GM12878 (cell line): ENCODE data around the gene RUFY2. TPM values are rescaled to one million over a fixed set of nuclear protein-coding genes. Genes with fewer than 3 reads are reported as not detected.

ENCODE experiments used
- ATAC-seq: fragments of 200-7000 bp; cut with Tn5 transposase; 3 replicates; pipeline ENCODE4 v1.9.1; 2020; ENCODE audit warnings: mild to moderate bottlenecking, moderate library complexity
- BruUV-seq: library from RNA; stranded (reverse); fragments of 400-500 nt; replicated peaks from 2 replicates; lab custom pipeline; 2021; lab: Mats Ljungman, UMichigan
- CTCF ChIA-PET: fragments of 300-600 bp; sonication (Branson Sonifier 250); formaldehyde crosslinking; extraction: SDS; loops from one replicate; lab custom pipeline; 2021; ENCODE audit warnings: inconsistent platforms; lab: Yijun Ruan, JAX
- POLR2A ChIA-PET: fragments of 350-600 bp; formaldehyde crosslinking; extraction: SDS; loops from one replicate; lab custom pipeline; 2021; ENCODE audit warnings: inconsistent platforms; lab: Charles Lee
- RAD21 ChIA-PET: fragments of 300-600 bp; sonication (Branson Sonifier 250); formaldehyde crosslinking; loops from one replicate; lab custom pipeline; 2023; ENCODE audit warnings: antibody characterized with exemption; ENCODE audit not compliant: unreplicated experiment; lab: Charles Lee
- SMC1A ChIA-PET: fragments of 300-600 bp; sonication (Branson Sonifier 250); formaldehyde crosslinking; loops from one replicate; lab custom pipeline; 2023; ENCODE audit not compliant: unreplicated experiment, uncharacterized antibody; lab: Charles Lee
- DNase-seq: peaks from one replicate; pipeline ENCODE4 v3.0.0-alpha.2; 2011; ENCODE audit warnings: low read depth, low spot score
- FAIRE-seq: peaks from 3 replicates; lab custom pipeline; 2011; peaks lifted over from hg19 to GRCh38; lab: Jason Lieb, UNC
- H2AFZ ChIP-seq: 2 replicates; pipeline ENCODE4 v1.6.0; 2011; ENCODE audit warnings: low read depth, low read length, control low read depth; ENCODE audit not compliant: control insufficient read depth
- H3K27ac ChIP-seq: 2 replicates; pipeline ENCODE4 v1.5.1; 2011; ENCODE audit warnings: control low read depth; ENCODE audit not compliant: control insufficient read depth, insufficient read depth
- H3K27me3 ChIP-seq, 2 experiments: replicated peaks in 1 of 2; 2 replicates each; pipeline versions ENCODE4 v1.6.0 to v1.6.1; 2011; ENCODE audit warnings: low read length in 1 of 2; ENCODE audit not compliant: control insufficient read depth in 2 of 2, insufficient read depth in 2 of 2
- H3K36me3 ChIP-seq, 2 experiments: 2 replicates each; pipeline ENCODE4 v1.5.1; 2011; ENCODE audit warnings: low read length in 1 of 2; ENCODE audit not compliant: control insufficient read depth in 2 of 2, insufficient read depth in 2 of 2
- H3K4me1 ChIP-seq: 2 replicates; pipeline ENCODE4 v1.6.1; 2011; ENCODE audit warnings: mild to moderate bottlenecking, low read length, moderate library complexity, mixed read lengths; ENCODE audit not compliant: control insufficient read depth, insufficient read depth
- H3K4me2 ChIP-seq: 2 replicates; pipeline ENCODE4 v1.6.0; 2011; ENCODE audit warnings: control low read depth; ENCODE audit not compliant: control insufficient read depth, insufficient read depth
- H3K4me3 ChIP-seq: fragments of 200-600 bp; sonication (generic); 2 replicates; pipeline ENCODE4 v1.5.1; 2016
- H3K79me2 ChIP-seq: 2 replicates; pipeline ENCODE4 v1.6.0; 2011; ENCODE audit warnings: low read length; ENCODE audit not compliant: control insufficient read depth, insufficient read depth
- H3K9ac ChIP-seq: 2 replicates; pipeline ENCODE4 v1.8.0; 2011; ENCODE audit warnings: low read length, control low read depth, mixed read lengths; ENCODE audit not compliant: control insufficient read depth, insufficient read depth
- H3K9me3 ChIP-seq: replicated peaks from 3 replicates; pipeline ENCODE4 v1.5.1; 2011; ENCODE audit warnings: mild to moderate bottlenecking, low read length; ENCODE audit not compliant: control insufficient read depth, insufficient read depth
- H4K20me1 ChIP-seq: 2 replicates; pipeline ENCODE4 v1.6.0; 2011; ENCODE audit not compliant: control insufficient read depth, insufficient read depth
- BHLHE40 ChIP-seq, 2 experiments: fragments of 450-650 bp in 1 of 2; IDR thresholded peaks; 2 replicates each; pipeline ENCODE4 v1.6.1; 2011 to 2017; ENCODE audit warnings: low read depth in 2 of 2, borderline replicate concordance in 1 of 2, improper control_type of control experiment in 1 of 2, low read length in 1 of 2, mild to moderate bottlenecking in 1 of 2
- BMI1 ChIP-seq: fragments of 450-650 bp; IDR thresholded peaks from 2 replicates; pipeline ENCODE4 v1.6.1; 2016; ENCODE audit warnings: mild to moderate bottlenecking, moderate library complexity, borderline replicate concordance
- CBX5 ChIP-seq: sonication (generic); IDR thresholded peaks from 2 replicates; pipeline ENCODE4 v1.6.1; 2016; ENCODE audit warnings: low read depth, moderate library complexity, mild to moderate bottlenecking, inconsistent platforms
- EGR1 ChIP-seq, 2 experiments: IDR thresholded peaks; 1 replicate in 1 of 2; 2 replicates in 1 of 2; pipeline ENCODE4 v1.6.1; 2011 to 2012; ENCODE audit warnings: low read depth in 2 of 2, low read length in 2 of 2, borderline replicate concordance in 1 of 2, mild to moderate bottlenecking in 1 of 2, moderate library complexity in 1 of 2
- IKZF1 ChIP-seq: fragments of 450-650 bp; conservative IDR thresholded peaks from 2 replicates; pipeline ENCODE4 v1.6.1; 2017; ENCODE audit warnings: antibody characterized with exemption, mild to moderate bottlenecking
- RCOR1 ChIP-seq: conservative IDR thresholded peaks from 2 replicates; pipeline ENCODE4 v1.6.1; 2012; ENCODE audit warnings: low read depth, low read length, improper control_type of control experiment
- RELA ChIP-seq: fragments of 450-650 bp; IDR thresholded peaks from 2 replicates; pipeline ENCODE4 v1.8.0; 2014; ENCODE audit warnings: borderline replicate concordance; ENCODE audit not compliant: partially characterized antibody
- SRF ChIP-seq, 2 experiments: IDR thresholded peaks; 2 replicates each; pipeline ENCODE4 v1.6.1; 2011; ENCODE audit warnings: low read depth in 2 of 2, low read length in 2 of 2, mild to moderate bottlenecking in 1 of 2, moderate library complexity in 1 of 2
- STAT1 ChIP-seq: fragments of 450-650 bp; conservative IDR thresholded peaks from 2 replicates; pipeline ENCODE4 v1.6.1; 2014; ENCODE audit warnings: antibody characterized with exemption, mild to moderate bottlenecking
- SUPT20H ChIP-seq: IDR thresholded peaks from 2 replicates; pipeline ENCODE4 v1.6.1; 2011; ENCODE audit warnings: low read depth, mild to moderate bottlenecking, low read length, moderate library complexity, borderline replicate concordance; ENCODE audit not compliant: control insufficient read depth
- YBX1 ChIP-seq: fragments of 450-650 bp; IDR thresholded peaks from 2 replicates; pipeline ENCODE4 v1.6.1; 2016; ENCODE audit warnings: antibody characterized with exemption
- ZNF207 ChIP-seq: fragments of 450-650 bp; IDR thresholded peaks from 2 replicates; pipeline ENCODE4 v1.6.1; 2014; ENCODE audit warnings: antibody characterized with exemption, mild to moderate bottlenecking, borderline replicate concordance
- ZNF384 ChIP-seq: IDR thresholded peaks from 2 replicates; pipeline ENCODE4 v1.6.1; 2012; ENCODE audit warnings: low read depth, mild to moderate bottlenecking, low read length, improper control_type of control experiment, borderline replicate concordance
- WGBS: methylation state at CpG from one replicate; pipeline ENCODE4 v1.1.6; 2016; ENCODE audit warnings: low lambda C conversion rate; ENCODE audit not compliant: insufficient replicate concordance, insufficient coverage; ENCODE audit errors: missing lambda C conversion rate; 5-methylcytosine and 5-hydroxymethylcytosine counted together
- in situ Hi-C: fragments of 300-500 bp; cut with MboI; formaldehyde crosslinking; loops from 9 replicates; pipeline ENCODE4 v1.14.3; 2018; ENCODE audit warnings: mixed read lengths
- intact Hi-C: fragments of 100-400 bp; cut with micrococcal nuclease; formaldehyde crosslinking; loops from one replicate; pipeline ENCODE4 v1.14.2; 2022; ENCODE audit not compliant: unreplicated experiment
- polyA plus RNA-seq, 11 experiments: library from polyadenylated mRNA; depleted of rRNA in 4 of 11; unstranded in 6 of 11; stranded (reverse) in 5 of 11; fragments of >200 nt; fragmentation: Nextera tagmentation in 4 of 11; fragmentation: Illumina TruSeq in 1 of 11; extraction: Ambion mirVana in 4 of 11; extraction: Trizol in 1 of 11; gene quantifications; 1 replicate in 1 of 11; 2 replicates in 10 of 11; pipeline versions ENCODE4 v1.2.1 to v1.2.3, GENCODE V29; 2011 to 2016; ENCODE audit warnings: inconsistent platforms in 2 of 11, missing spikeins in 2 of 11, low read depth in 1 of 11
- total RNA-seq, 4 experiments: library from RNA; depleted of rRNA in 3 of 4; stranded (reverse); fragments of >200 nt in 3 of 4; fragmentation: Illumina TruSeq in 1 of 4; extraction: Trizol in 1 of 4; gene quantifications; 2 replicates each; pipeline versions ENCODE4 v1.2.1 to v1.2.3, GENCODE V29; 2013 to 2021
- TF ChIP-seq, protein P1 (sequence below): fragments of 150-350 bp; IDR thresholded peaks from 2 replicates; pipeline ENCODE4 v1.6.1; 2016; ENCODE audit warnings: low read depth, low read length
- TF ChIP-seq, protein P2 (sequence below): IDR thresholded peaks from 2 replicates; pipeline ENCODE4 v1.6.1; 2011; ENCODE audit warnings: low read depth, mild to moderate bottlenecking, low read length, moderate library complexity, borderline replicate concordance; ENCODE audit errors: extremely low read depth
- TF ChIP-seq, protein P3 (sequence below): IDR thresholded peaks from 2 replicates; pipeline ENCODE4 v1.6.1; 2012; ENCODE audit warnings: low read depth, low read length, improper control_type of control experiment

RUFY2 gene
- total and polyA plus RNA-seq, 10 of the 15 experiments (the other 5 are each of a cell fraction or from before 2014, with no cell fraction given): 1.7 to 8.4 (median 5.8) TPM

DNA sequence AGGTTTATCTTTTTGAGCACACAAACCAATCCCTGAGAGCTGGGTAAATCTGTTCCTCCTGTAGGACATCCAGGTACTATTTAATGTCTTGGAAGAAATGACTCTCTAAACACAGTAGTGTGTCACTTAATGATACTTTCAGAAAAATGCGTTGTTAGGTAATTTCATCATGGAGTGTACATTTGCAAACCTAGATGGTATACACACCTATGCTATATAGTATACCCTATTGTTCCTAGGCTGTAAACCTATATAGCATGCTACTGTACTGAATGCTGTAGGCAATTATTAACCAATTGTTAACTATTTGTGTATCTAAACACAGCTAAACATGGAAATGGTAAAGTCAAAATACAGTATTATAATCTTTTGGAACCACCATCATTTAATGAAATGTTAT, 10.1 kb downstream of the RUFY2 start:
- no peak for DNase-seq
- CTCF ChIA-PET: interaction anchor here (1.7 kb wide), 1 partner anchor 9 kb away, joined by 7 read pairs; the partner anchor contains the start of gene RUFY2
- TF ChIP-seq BHLHE40 (IDR thresholded peaks at IDR 0.05; ENCODE audit: borderline replicate concordance in 1 of 2, low read depth in 2 of 2, low read length in 1 of 2) (no peak), SUPT20H (no peak), RELA (no peak), EGR1 (IDR thresholded peaks at IDR 0.05; ENCODE audit: borderline replicate concordance in 1 of 2, low read depth in 2 of 2, low read length in 2 of 2) (no peak), ZNF384 (no peak), YBX1 (no peak), STAT1 (no peak), RCOR1 (no peak), IKZF1 (no peak), ZNF207 (no peak), BMI1 (no peak), CBX5 (no peak), SRF (IDR thresholded peaks at IDR 0.05; ENCODE audit: low read depth in 2 of 2, low read length in 2 of 2) (no peak)
- TF ChIP-seq, protein P1, sequence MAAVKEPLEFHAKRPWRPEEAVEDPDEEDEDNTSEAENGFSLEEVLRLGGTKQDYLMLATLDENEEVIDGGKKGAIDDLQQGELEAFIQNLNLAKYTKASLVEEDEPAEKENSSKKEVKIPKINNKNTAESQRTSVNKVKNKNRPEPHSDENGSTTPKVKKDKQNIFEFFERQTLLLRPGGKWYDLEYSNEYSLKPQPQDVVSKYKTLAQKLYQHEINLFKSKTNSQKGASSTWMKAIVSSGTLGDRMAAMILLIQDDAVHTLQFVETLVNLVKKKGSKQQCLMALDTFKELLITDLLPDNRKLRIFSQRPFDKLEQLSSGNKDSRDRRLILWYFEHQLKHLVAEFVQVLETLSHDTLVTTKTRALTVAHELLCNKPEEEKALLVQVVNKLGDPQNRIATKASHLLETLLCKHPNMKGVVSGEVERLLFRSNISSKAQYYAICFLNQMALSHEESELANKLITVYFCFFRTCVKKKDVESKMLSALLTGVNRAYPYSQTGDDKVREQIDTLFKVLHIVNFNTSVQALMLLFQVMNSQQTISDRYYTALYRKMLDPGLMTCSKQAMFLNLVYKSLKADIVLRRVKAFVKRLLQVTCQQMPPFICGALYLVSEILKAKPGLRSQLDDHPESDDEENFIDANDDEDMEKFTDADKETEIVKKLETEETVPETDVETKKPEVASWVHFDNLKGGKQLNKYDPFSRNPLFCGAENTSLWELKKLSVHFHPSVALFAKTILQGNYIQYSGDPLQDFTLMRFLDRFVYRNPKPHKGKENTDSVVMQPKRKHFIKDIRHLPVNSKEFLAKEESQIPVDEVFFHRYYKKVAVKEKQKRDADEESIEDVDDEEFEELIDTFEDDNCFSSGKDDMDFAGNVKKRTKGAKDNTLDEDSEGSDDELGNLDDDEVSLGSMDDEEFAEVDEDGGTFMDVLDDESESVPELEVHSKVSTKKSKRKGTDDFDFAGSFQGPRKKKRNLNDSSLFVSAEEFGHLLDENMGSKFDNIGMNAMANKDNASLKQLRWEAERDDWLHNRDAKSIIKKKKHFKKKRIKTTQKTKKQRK: no peak
- TF ChIP-seq, protein P2, sequence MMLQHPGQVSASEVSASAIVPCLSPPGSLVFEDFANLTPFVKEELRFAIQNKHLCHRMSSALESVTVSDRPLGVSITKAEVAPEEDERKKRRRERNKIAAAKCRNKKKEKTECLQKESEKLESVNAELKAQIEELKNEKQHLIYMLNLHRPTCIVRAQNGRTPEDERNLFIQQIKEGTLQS: no peak
- TF ChIP-seq, protein P3, sequence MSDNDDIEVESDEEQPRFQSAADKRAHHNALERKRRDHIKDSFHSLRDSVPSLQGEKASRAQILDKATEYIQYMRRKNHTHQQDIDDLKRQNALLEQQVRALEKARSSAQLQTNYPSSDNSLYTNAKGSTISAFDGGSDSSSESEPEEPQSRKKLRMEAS: no peak

More for the DNA sequence above, 10.1 kb downstream of the RUFY2 start:
- Histone ChIP-seq H3K36me3 (peaks cover 0 to 5% of the 10 kb centered on the region in 2 experiments; a peak in 1 of 4 replicates), H3K4me2 (no peak overlapping the region), H3K9me3 (no peaks in the 10 kb centered on the region), H3K9ac (no peak overlapping the region), H3K79me2 (no peaks in the 10 kb centered on the region), H4K20me1 (no peaks in the 10 kb centered on the region), H3K27me3 (no peaks in the 10 kb centered on the region), H3K4me1 (no peaks in the 10 kb centered on the region), H3K27ac (no peak overlapping the region), H3K4me3 (no peak overlapping the region), H2AFZ (no peak overlapping the region)
- FAIRE-seq (no peak), ATAC-seq (no peak)
- ChIA-PET SMC1A (interaction anchor here (1.0 kb wide), 1 partner anchor 14 kb away, joined by 3 read pairs; no protein-coding TSS in a partner anchor), RAD21 (no interaction called here), POLR2A (no interaction called here)
- in situ Hi-C loops (no loop called here), intact Hi-C loops (no loop called here)
- 100% methylated on average over 1 of the region's 1 CpG for WGBS
- BruUV-seq: no TSS peak
